Mucosa of descending colon (tissue), 3 donors: Measurements from ENCODE around the gene RNASE8. TPM values are rescaled to one million over a fixed set of nuclear protein-coding genes. Genes with fewer than 3 reads are reported as not detected.

ENCODE experiments used
- ATAC-seq: fragments of 200-7000 bp; cut with Tn5 transposase; one replicate; pipeline ENCODE4 v1.9.1; 2020; ENCODE audit warnings: mild to moderate bottlenecking, moderate library complexity
- DNase-seq, 3 donors: peaks; one replicate each; pipeline ENCODE4 v3.0.0-alpha.2; 2020
- H3K36me3 ChIP-seq: fragments of 200-600 bp; one replicate; pipeline ENCODE4 v1.8.0; 2021; ENCODE audit warnings: low read depth, mild to moderate bottlenecking
- H3K4me1 ChIP-seq: fragments of 200-600 bp; one replicate; pipeline ENCODE4 v1.8.0; 2021; ENCODE audit warnings: low read depth, mild to moderate bottlenecking
- H3K4me3 ChIP-seq: fragments of 200-600 bp; one replicate; pipeline ENCODE4 v1.8.0; 2021; ENCODE audit warnings: mild to moderate bottlenecking
- H3K9me3 ChIP-seq: fragments of 200-600 bp; one replicate; pipeline ENCODE4 v1.8.0; 2021; ENCODE audit warnings: mild to moderate bottlenecking
- intact Hi-C, 2 donors: fragments of 100-400 bp; cut with DNase I in 1 of 2; cut with micrococcal nuclease in 1 of 2; formaldehyde crosslinking; loops; one replicate each; pipeline versions ENCODE4 v1.11.0 to v1.11.1; 2022; cut with DNase I, micrococcal nuclease
- total RNA-seq, 3 donors: library from RNA; stranded (reverse); fragmentation: NEBNext Ultra II Directional in 2 of 3; extraction: Animal tissue kit (Norgen Biotek cat#: 25700) in 2 of 3; gene quantifications; one replicate each; pipeline versions ENCODE4 v1.2.1 to v1.2.4, GENCODE V29; 2021 to 2023
- TF ChIP-seq, protein P1 (sequence below): fragments of 200-600 bp; IDR thresholded peaks from one replicate; pipeline ENCODE4 v1.8.0; 2022; ENCODE audit warnings: antibody characterized with exemption, mild to moderate bottlenecking
- donor health status: DM: no; HTN: no; CAD: no; lungs with moderate emphysema.
- donor health status: DM: no; HTN: no; CAD: no.
- donor health status: DM: no; HTN: yes; CAD: no.

RNASE8 gene
- total RNA-seq, 3 donors from 2014 or later = not detected

- TF ChIP-seq, protein P1, sequence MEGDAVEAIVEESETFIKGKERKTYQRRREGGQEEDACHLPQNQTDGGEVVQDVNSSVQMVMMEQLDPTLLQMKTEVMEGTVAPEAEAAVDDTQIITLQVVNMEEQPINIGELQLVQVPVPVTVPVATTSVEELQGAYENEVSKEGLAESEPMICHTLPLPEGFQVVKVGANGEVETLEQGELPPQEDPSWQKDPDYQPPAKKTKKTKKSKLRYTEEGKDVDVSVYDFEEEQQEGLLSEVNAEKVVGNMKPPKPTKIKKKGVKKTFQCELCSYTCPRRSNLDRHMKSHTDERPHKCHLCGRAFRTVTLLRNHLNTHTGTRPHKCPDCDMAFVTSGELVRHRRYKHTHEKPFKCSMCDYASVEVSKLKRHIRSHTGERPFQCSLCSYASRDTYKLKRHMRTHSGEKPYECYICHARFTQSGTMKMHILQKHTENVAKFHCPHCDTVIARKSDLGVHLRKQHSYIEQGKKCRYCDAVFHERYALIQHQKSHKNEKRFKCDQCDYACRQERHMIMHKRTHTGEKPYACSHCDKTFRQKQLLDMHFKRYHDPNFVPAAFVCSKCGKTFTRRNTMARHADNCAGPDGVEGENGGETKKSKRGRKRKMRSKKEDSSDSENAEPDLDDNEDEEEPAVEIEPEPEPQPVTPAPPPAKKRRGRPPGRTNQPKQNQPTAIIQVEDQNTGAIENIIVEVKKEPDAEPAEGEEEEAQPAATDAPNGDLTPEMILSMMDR = no peak
- ATAC-seq (peak; percentile 36), DNase-seq (peak; percentile 58 to 76 (median 76))
- no peaks in the 10 kb centered on the region for H3K9me3 ChIP-seq
- intact Hi-C loops = no loop called here
- no peaks in the 10 kb centered on the region for H3K36me3 ChIP-seq
- H3K4me3 ChIP-seq = peak overlapping the region; percentile 39
- H3K4me1 ChIP-seq = peaks cover 12% of the 10 kb centered on the region
Measured at GRCh38 chr14:21025371-21026273, 32.0 kb upstream of the RNASE8 start.

DNA sequence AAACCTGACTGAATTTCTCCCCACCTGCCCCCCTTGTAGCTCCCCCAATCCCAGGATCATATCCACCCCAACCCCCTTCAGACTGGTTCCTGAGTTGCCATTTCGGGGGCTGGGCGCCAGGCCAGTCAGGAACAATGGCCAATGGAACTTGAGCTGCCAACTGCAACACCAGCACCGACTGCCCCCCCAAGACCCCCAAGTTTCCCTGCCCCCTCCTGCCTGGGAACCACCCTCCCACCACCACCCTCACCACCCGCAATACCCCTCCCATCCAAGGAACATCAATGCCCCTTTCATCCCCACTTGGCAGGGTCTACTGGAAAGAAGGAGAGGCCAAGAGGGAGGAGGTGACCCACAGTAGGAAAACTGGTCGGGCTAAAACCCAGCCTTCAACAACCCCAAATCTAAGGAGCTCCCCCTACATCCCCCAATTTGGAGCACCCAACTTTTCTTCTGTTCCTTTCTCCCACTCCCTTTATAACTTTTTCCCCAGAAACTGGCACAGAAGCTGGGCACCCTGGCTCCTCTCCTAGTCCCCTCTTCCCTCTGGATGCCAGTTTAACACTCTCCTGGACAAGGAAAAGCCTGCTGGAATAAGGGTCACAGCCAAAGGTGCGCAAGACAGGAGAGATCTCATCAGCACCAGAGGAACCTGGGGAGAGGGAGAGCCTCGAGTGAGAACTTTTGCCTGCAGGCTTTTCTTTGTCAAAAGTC, 31.2 kb upstream of the RNASE8 start:
- intact Hi-C loops = no loop called here
- no peaks in the 10 kb centered on the region for H3K9me3 ChIP-seq
- DNase-seq (no peak), ATAC-seq (no peak)
- no peak overlapping the region for H3K4me3 ChIP-seq
- TF ChIP-seq, protein P1 = no peak
- no peaks in the 10 kb centered on the region for H3K36me3 ChIP-seq
- H3K4me1 ChIP-seq = peaks cover 12% of the 10 kb centered on the region

GRCh38 chr14:21026988-21027315, 30.7 kb upstream of the RNASE8 start:
- no peak overlapping the region for H3K4me3 ChIP-seq

GRCh38 chr14:21029917-21030316, 27.7 kb upstream of the RNASE8 start, which contains the start of gene TPPP2:
Gene TPPP2, plus strand, starts transcription at chr14:21030217. Its CDS starts 365 bp downstream, at chr14:21030582.
- intact Hi-C loops = no loop called here
- TF ChIP-seq, protein P1 = no peak
- H3K36me3 ChIP-seq = no peaks in the 10 kb centered on the region
- no peak for DNase-seq
- no peaks in the 10 kb centered on the region for H3K9me3 ChIP-seq
- no peak within 1 kb of the TSS for H3K4me3 ChIP-seq
- ATAC-seq = no peak
- no peaks in the 10 kb centered on the region for H3K4me1 ChIP-seq

More at GRCh38 chr14:21026988-21027315, 30.7 kb upstream of the RNASE8 start:
- intact Hi-C loops = no loop called here
- Histone ChIP-seq H3K4me1 (peaks cover 12% of the 10 kb centered on the region), H3K9me3 (no peaks in the 10 kb centered on the region), H3K36me3 (no peaks in the 10 kb centered on the region)
- no peak for DNase-seq
- ATAC-seq = no peak
- TF ChIP-seq, protein P1 = no peak

GRCh38 chr14:21030531-21030930, 27.1 kb upstream of the RNASE8 start:
- Histone ChIP-seq H3K9me3 (no peaks in the 10 kb centered on the region), H3K4me3 (no peak overlapping the region), H3K4me1 (no peaks in the 10 kb centered on the region), H3K36me3 (no peaks in the 10 kb centered on the region)
- DNase-seq (no peak), ATAC-seq (no peak)
- TF ChIP-seq, protein P1 = no peak
- intact Hi-C loops = no loop called here
